GM12878 (cell line): ENCODE data around the gene GUCY2D.

Source experiments
- IKZF1 ChIP-seq: fragments of 450-650 bp; conservative IDR thresholded peaks from 2 replicates; pipeline ENCODE4 v1.6.1; 2017; ENCODE audit warnings: antibody characterized with exemption, mild to moderate bottlenecking
- POLR2A ChIP-seq: IDR thresholded peaks from 2 replicates; pipeline ENCODE4 v1.6.1; 2011; ENCODE audit warnings: low read depth, mild to moderate bottlenecking, low read length
- RAD21 ChIP-seq: IDR thresholded peaks from 2 replicates; pipeline ENCODE4 v1.6.1; 2011; ENCODE audit warnings: mild to moderate bottlenecking, low read depth, low read length, moderate library complexity; ENCODE audit not compliant: insufficient read depth
- SP1 ChIP-seq: IDR thresholded peaks from one replicate; pipeline ENCODE4 v1.6.1; 2011; ENCODE audit warnings: low read depth, low read length
- TF ChIP-seq, protein P1 (sequence below), 3 experiments: IDR thresholded peaks in 2 of 3; conservative IDR thresholded peaks in 1 of 3; 2 replicates each; pipeline ENCODE4 v1.5.1; 2011; ENCODE audit warnings: low read depth in 3 of 3, low read length in 3 of 3, mild to moderate bottlenecking in 3 of 3, control low read depth in 2 of 3, moderate library complexity in 2 of 3, inconsistent platforms in 1 of 3, mixed read lengths in 1 of 3; ENCODE audit not compliant: control insufficient read depth in 2 of 3, insufficient read depth in 1 of 3; ENCODE audit errors: extremely low read depth in 1 of 3

DNA sequence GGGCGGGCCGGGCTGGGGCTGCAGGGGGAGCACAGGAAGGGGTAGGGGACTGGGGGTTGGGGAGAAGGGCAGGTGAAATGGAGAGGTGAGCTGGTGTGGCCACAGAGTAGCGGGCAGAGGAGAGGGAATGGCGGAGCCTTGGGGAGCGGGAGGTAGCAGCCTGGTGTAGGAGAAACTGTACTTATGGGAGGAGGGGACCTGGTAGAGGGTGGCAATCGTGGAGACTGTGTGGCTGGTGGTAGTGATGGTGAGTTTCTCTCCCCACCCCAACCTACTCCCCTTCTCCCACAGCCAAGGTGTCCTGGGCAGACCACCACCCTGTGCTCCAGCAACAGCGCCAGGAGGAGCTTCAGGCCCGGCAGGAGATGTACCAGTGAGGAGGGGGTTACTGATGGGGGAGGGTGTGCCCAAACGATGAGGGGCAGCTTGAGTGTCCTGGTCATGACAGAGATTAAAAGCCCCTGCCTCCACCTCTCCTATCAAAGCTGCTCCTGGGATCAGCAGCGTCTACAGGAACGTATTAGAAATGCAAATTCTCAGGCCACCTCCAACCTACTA lies 37.3 kb downstream of the GUCY2D start:
- TF ChIP-seq IKZF1 (no peak), POLR2A (no peak), SP1 (no peak), RAD21 (no peak)
- TF ChIP-seq, protein P1, sequence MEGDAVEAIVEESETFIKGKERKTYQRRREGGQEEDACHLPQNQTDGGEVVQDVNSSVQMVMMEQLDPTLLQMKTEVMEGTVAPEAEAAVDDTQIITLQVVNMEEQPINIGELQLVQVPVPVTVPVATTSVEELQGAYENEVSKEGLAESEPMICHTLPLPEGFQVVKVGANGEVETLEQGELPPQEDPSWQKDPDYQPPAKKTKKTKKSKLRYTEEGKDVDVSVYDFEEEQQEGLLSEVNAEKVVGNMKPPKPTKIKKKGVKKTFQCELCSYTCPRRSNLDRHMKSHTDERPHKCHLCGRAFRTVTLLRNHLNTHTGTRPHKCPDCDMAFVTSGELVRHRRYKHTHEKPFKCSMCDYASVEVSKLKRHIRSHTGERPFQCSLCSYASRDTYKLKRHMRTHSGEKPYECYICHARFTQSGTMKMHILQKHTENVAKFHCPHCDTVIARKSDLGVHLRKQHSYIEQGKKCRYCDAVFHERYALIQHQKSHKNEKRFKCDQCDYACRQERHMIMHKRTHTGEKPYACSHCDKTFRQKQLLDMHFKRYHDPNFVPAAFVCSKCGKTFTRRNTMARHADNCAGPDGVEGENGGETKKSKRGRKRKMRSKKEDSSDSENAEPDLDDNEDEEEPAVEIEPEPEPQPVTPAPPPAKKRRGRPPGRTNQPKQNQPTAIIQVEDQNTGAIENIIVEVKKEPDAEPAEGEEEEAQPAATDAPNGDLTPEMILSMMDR (IDR thresholded peaks at IDR 0.05 in 2 of 3, conservative IDR thresholded peaks at IDR 0.05 in 1 of 3; ENCODE audit: control insufficient read depth in 2 of 3, extremely low read depth in 1 of 3, insufficient read depth in 1 of 3, low read depth in 3 of 3, low read length in 3 of 3): no peak
